ENCODE data around the gene TRIM43.

DNA sequence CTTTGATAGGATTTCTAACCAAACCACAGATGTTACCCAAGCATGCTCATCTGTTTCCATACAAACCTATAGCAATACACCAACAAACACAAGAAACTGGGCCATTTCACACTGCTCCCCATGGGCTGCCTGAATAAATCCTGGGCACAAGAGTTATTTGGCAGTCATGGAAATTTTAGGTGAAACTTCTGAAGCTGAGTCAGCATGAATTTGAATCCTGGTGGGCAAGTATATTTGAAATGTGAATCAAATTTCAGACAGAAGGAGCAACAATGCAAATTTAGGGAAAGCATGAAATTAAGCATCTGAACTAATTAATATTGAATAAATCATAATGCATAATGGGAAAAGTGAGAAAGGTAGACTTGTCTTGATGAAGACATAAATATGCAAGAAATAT, 15.9 kb upstream of the TRIM43 start:
- TF ChIP-seq, protein P1, sequence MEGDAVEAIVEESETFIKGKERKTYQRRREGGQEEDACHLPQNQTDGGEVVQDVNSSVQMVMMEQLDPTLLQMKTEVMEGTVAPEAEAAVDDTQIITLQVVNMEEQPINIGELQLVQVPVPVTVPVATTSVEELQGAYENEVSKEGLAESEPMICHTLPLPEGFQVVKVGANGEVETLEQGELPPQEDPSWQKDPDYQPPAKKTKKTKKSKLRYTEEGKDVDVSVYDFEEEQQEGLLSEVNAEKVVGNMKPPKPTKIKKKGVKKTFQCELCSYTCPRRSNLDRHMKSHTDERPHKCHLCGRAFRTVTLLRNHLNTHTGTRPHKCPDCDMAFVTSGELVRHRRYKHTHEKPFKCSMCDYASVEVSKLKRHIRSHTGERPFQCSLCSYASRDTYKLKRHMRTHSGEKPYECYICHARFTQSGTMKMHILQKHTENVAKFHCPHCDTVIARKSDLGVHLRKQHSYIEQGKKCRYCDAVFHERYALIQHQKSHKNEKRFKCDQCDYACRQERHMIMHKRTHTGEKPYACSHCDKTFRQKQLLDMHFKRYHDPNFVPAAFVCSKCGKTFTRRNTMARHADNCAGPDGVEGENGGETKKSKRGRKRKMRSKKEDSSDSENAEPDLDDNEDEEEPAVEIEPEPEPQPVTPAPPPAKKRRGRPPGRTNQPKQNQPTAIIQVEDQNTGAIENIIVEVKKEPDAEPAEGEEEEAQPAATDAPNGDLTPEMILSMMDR (IDR thresholded peaks at IDR 0.05; ENCODE audit: extremely low read depth in 1 of 2, insufficient read depth in 1 of 2, low read depth in 1 of 2, low read length in 2 of 2): no peak
- TF ChIP-seq POLR2A (IDR thresholded peaks at IDR 0.05; ENCODE audit: low read depth, low read length) (no peak), EZH2 (IDR thresholded peaks at IDR 0.05; ENCODE audit: borderline replicate concordance, low read depth, low read length, severe bottlenecking) (no peak), MYC (IDR thresholded peaks at IDR 0.05; ENCODE audit: low read depth, low read length) (no peak), POLR2AphosphoS5 (IDR thresholded peaks at IDR 0.05; ENCODE audit: insufficient read depth, low read depth, low read length) (no peak), GATA2 (IDR thresholded peaks at IDR 0.05; ENCODE audit: insufficient read depth, insufficient read length, low read depth, low read length) (no peak), FOS (IDR thresholded peaks at IDR 0.05; ENCODE audit: borderline replicate concordance, insufficient read depth, low read length) (no peak), JUN (IDR thresholded peaks at IDR 0.05; ENCODE audit: borderline replicate concordance, insufficient read depth, insufficient read length, low read depth) (no peak)
- TF ChIP-seq, protein P2, sequence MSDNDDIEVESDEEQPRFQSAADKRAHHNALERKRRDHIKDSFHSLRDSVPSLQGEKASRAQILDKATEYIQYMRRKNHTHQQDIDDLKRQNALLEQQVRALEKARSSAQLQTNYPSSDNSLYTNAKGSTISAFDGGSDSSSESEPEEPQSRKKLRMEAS (IDR thresholded peaks at IDR 0.05; ENCODE audit: insufficient read depth, insufficient read length): no peak
